B cell (primary cell): ENCODE measurements around the gene PXK. TPM values are rescaled to one million over a fixed set of nuclear protein-coding genes. Genes with fewer than 3 reads are reported as not detected.

Experiments used
- ATAC-seq: fragments of 200-7000 bp; cut with Tn5 transposase; one replicate; pipeline ENCODE4 v1.10.0; 2021; ENCODE audit warnings: low read depth, mild to moderate bottlenecking, moderate number of reproducible peaks, moderate library complexity
- CTCF ChIA-PET: fragments of 350-600 bp; sonication (Branson Sonifier 250); formaldehyde crosslinking; loops from one replicate; lab custom pipeline; 2021; ENCODE audit warnings: antibody characterized with exemption, inconsistent platforms; lab: Charles Lee
- POLR2A ChIA-PET: fragments of 350-600 bp; sonication (Branson Sonifier 250); formaldehyde crosslinking; loops from one replicate; lab custom pipeline; 2021; ENCODE audit warnings: antibody characterized with exemption; lab: Charles Lee
- DNase-seq: peaks from one replicate; pipeline ENCODE4 v3.0.0; 2013
- H2AFZ ChIP-seq: 2 replicates; pipeline ENCODE4 v1.6.1; 2012; ENCODE audit warnings: mild to moderate bottlenecking, low read depth, low read length; ENCODE audit not compliant: insufficient read depth, poor library complexity, severe bottlenecking
- H3K27ac ChIP-seq, 2 donors: 1 replicate in 1 of 2; 2 replicates in 1 of 2; pipeline ENCODE4 v1.5.1; 2012 to 2013; ENCODE audit warnings: low read length in 2 of 2, mild to moderate bottlenecking in 2 of 2, moderate library complexity in 1 of 2
- H3K27me3 ChIP-seq, 4 experiments: fragments of 200-600 bp in 1 of 4; sonication (generic) in 1 of 4; replicated peaks in 1 of 4; 1 replicate in 2 of 4; 2 replicates in 2 of 4; pipeline versions ENCODE4 v1.6.1 to v1.7.0; 2013 to 2016; ENCODE audit warnings: low read length in 3 of 4, mild to moderate bottlenecking in 2 of 4, mixed read lengths in 1 of 4, moderate library complexity in 1 of 4; ENCODE audit not compliant: insufficient read depth in 4 of 4, control insufficient read depth in 3 of 4; ENCODE audit errors: control extremely low read depth in 1 of 4
- H3K36me3 ChIP-seq, 2 experiments: replicated peaks in 1 of 2; 1 replicate in 1 of 2; 2 replicates in 1 of 2; pipeline versions ENCODE4 v1.6.1 to v1.7.1; 2013; ENCODE audit warnings: low read length in 1 of 2; ENCODE audit not compliant: insufficient read depth in 2 of 2, control insufficient read depth in 1 of 2; ENCODE audit errors: control extremely low read depth in 1 of 2, extremely low read depth in 1 of 2
- H3K4me1 ChIP-seq, 2 donors: fragments of 200-600 bp in 1 of 2; sonication (generic) in 1 of 2; 1 replicate in 1 of 2; 2 replicates in 1 of 2; pipeline versions ENCODE4 v1.5.1 to v1.6.1; 2013 to 2017; ENCODE audit warnings: low read length in 2 of 2; ENCODE audit not compliant: control insufficient read depth in 2 of 2, insufficient read depth in 2 of 2
- H3K4me2 ChIP-seq: replicated peaks from 2 replicates; pipeline ENCODE3; 2012; ENCODE audit warnings: mild to moderate bottlenecking, low read depth, low read length; ENCODE audit not compliant: poor library complexity, severe bottlenecking
- H3K4me3 ChIP-seq, 5 experiments: fragments of 200-600 bp in 1 of 5; sonication (generic) in 1 of 5; 1 replicate in 3 of 5; 2 replicates in 2 of 5; pipeline versions ENCODE4 v1.5.1 to v1.7.0; 2011 to 2016; ENCODE audit warnings: low read length in 4 of 5, mild to moderate bottlenecking in 4 of 5, low read depth in 2 of 5, control low read depth in 1 of 5, moderate library complexity in 1 of 5; ENCODE audit not compliant: insufficient read depth in 1 of 5; ENCODE audit errors: control extremely low read depth in 1 of 5, extremely low read depth in 1 of 5
- H3K79me2 ChIP-seq: fragments of 200-600 bp; sonication (generic); one replicate; pipeline ENCODE4 v1.6.0; 2016; ENCODE audit warnings: low read length; ENCODE audit not compliant: control insufficient read depth, insufficient read depth
- H3K9ac ChIP-seq: fragments of 200-600 bp; sonication (generic); 2 replicates; pipeline ENCODE4 v1.6.1; 2017; ENCODE audit warnings: mild to moderate bottlenecking, low read length, moderate library complexity
- H3K9me3 ChIP-seq, 3 donors: one replicate each; pipeline versions ENCODE4 v1.6.1 to v1.7.1; 2013; ENCODE audit warnings: low read length in 2 of 3; ENCODE audit not compliant: control insufficient read depth in 2 of 3, insufficient read depth in 1 of 3; ENCODE audit errors: control extremely low read depth in 1 of 3
- H4K20me1 ChIP-seq: 2 replicates; pipeline ENCODE4 v1.6.0; 2012; ENCODE audit warnings: mild to moderate bottlenecking, low read length; ENCODE audit not compliant: insufficient read depth, control insufficient read depth, poor library complexity, severe bottlenecking
- H3K27ac Mint-ChIP-seq: one replicate; pipeline ENCODE4 v1.8.0; 2021; ENCODE audit warnings: mixed read lengths
- H3K27me3 Mint-ChIP-seq: one replicate; pipeline ENCODE4 v1.8.0; 2021; ENCODE audit warnings: mixed read lengths
- H3K4me1 Mint-ChIP-seq: one replicate; pipeline ENCODE4 v1.8.0; 2021; ENCODE audit warnings: mixed read lengths
- H3K4me3 Mint-ChIP-seq: one replicate; pipeline ENCODE4 v1.8.0; 2021; ENCODE audit warnings: mixed read lengths
- H3K9me3 Mint-ChIP-seq: one replicate; pipeline ENCODE4 v1.8.0; 2022; ENCODE audit warnings: mixed read lengths; ENCODE audit not compliant: insufficient read depth
- CTCF ChIP-seq: fragments of 200-600 bp; IDR thresholded peaks from one replicate; pipeline ENCODE4 v1.8.0; 2022; ENCODE audit warnings: antibody characterized with exemption, mild to moderate bottlenecking
- EZH2 ChIP-seq: IDR thresholded peaks from 2 replicates; pipeline ENCODE4 v1.6.1; 2012; ENCODE audit warnings: borderline replicate concordance, low read depth, mild to moderate bottlenecking, moderate library complexity, low read length; ENCODE audit not compliant: insufficient read depth, poor library complexity, severe bottlenecking
- WGBS: methylation state at CpG from one replicate; pipeline ENCODE4 v1.1.5; 2013; ENCODE audit warnings: missing lambda C conversion rate; ENCODE audit not compliant: insufficient coverage; 5-methylcytosine and 5-hydroxymethylcytosine counted together
- intact Hi-C: fragments of 100-400 bp; cut with micrococcal nuclease; formaldehyde crosslinking; loops from one replicate; pipeline ENCODE4 v1.10.0; 2022
- polyA plus RNA-seq: library from polyadenylated mRNA; depleted of rRNA; stranded (reverse); fragments of >200 nt; gene quantifications from 2 replicates; pipeline ENCODE4 v1.2.3, GENCODE V29; 2012
- total RNA-seq, 2 donors: library from RNA; stranded (reverse); fragments of 120-200 nt in 1 of 2; gene quantifications; 1 replicate in 1 of 2; 2 replicates in 1 of 2; pipeline versions ENCODE4 v1.2.3 to v1.2.4, GENCODE V29; 2013 to 2022

The PXK gene
- total and polyA plus RNA-seq, 2 donors (not counting 1 experiment from before 2014, with no cell fraction given) = 46.8 to 104 TPM

DNA sequence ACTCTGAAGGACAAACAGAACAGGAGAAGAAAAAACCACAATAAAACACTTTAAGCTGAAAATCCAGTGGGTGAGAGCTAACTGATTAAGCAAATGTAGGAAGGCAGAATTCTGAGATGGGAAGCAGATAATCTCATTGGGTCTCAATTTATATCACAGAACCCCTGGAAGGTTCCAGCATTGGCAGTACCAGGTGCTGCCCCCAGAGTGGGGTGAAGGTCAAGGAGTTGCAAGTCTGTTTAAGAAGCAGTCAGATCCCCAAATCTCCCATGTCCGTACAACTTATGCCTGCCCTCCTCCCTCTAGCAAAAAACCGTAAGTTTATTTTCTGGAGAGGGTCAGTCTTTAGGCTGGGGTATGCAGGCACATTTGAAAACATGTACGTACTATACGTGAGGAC lies 45.1 kb downstream of the PXK start:
- no peak overlapping the region for H3K4me3 ChIP-seq
- H3K9me3 ChIP-seq = no peaks in the 10 kb centered on the region
- H4K20me1 ChIP-seq = peaks cover 16% of the 10 kb centered on the region
- no peak overlapping the region for H2AFZ ChIP-seq
- Mint-ChIP-seq H3K27me3 (no peaks in the 10 kb centered on the region), H3K4me1 (peaks cover 21% of the 10 kb centered on the region), H3K27ac (peak overlapping the region; percentile 61), H3K4me3 (no peak overlapping the region), H3K9me3 (no peaks in the 10 kb centered on the region)
- H3K79me2 ChIP-seq = peaks cover 88% of the 10 kb centered on the region
- ATAC-seq = no peak
- peak overlapping the region in 1 of 2 donors; percentile 43 for H3K27ac ChIP-seq
- 100% methylated on average over 1 of the region's 4 CpGs for WGBS
- TF ChIP-seq CTCF (no peak), EZH2 (no peak)
- DNase-seq = no peak
- H3K4me2 ChIP-seq = no peak overlapping the region
- H3K27me3 ChIP-seq = no peaks in the 10 kb centered on the region
- peaks cover 6 to 13% of the 10 kb centered on the region in 2 experiments for H3K36me3 ChIP-seq
- H3K4me1 ChIP-seq = peaks cover 3 to 17% of the 10 kb centered on the region in 2 donors
- ChIA-PET POLR2A (interaction anchor here (0.5 kb wide), 1 partner anchor 83 kb away, joined by 5 read pairs; no protein-coding TSS in a partner anchor), CTCF (interaction anchor here (1.1 to 1.8 kb wide), 4 partner anchors 15 to 44 kb away, joined by 4 to 9 read pairs (median 5); no protein-coding TSS in a partner anchor)
- no peak overlapping the region for H3K9ac ChIP-seq
- intact Hi-C loops = no loop called here

DNA sequence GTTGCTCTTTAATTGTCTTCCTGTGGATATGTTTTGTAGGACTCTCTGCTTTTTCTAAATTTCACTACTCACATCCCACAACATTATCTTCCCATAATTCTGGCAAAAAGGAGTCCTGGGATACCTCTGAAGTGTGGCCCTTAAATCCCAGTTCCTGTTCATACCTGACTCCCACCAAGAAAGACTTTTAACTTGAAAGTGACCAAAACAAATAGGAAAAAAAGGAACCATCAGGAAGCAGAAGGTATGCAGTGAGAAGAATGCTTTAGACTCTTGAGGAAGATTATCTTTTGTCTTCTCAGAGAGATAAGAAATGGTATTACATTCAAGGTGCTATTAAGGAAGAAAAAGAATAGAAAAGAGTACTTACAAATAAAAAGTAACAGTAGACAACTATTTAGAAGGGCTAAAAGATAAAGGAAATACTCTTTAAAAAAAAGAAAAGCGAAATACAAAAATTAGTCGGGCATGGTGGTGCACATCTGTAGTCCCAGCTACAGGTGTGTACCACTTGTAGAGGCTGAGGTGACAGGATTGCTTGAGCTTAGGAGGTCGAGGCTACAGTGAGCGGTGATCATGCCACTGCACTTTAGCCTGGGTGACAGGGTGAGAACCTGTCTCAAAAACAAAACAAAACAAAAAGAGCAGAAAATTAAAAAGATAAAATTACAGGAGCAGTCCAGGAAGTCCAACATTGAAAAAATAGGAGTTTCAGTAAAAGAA lies 46.8 kb downstream of the PXK start:
- intact Hi-C loops = no loop called here
- Mint-ChIP-seq H3K4me3 (no peak overlapping the region), H3K27ac (peak overlapping the region; percentile 47), H3K9me3 (no peaks in the 10 kb centered on the region), H3K4me1 (peaks cover 20% of the 10 kb centered on the region), H3K27me3 (no peaks in the 10 kb centered on the region)
- Histone ChIP-seq H2AFZ (no peak overlapping the region), H3K9ac (no peak overlapping the region), H3K9me3 (no peaks in the 10 kb centered on the region), H3K79me2 (peaks cover 78% of the 10 kb centered on the region), H3K4me1 (peaks cover 4 to 16% of the 10 kb centered on the region in 2 donors), H3K36me3 (peaks cover 6 to 24% of the 10 kb centered on the region in 2 experiments), H3K27me3 (no peaks in the 10 kb centered on the region), H3K4me3 (no peak overlapping the region), H3K4me2 (no peak overlapping the region), H3K27ac (peak overlapping the region in 1 of 2 donors; percentile 56), H4K20me1 (peaks cover 16% of the 10 kb centered on the region)
- ATAC-seq = no peak
- no peak for TF ChIP-seq EZH2
- no peak for TF ChIP-seq CTCF
- ChIA-PET POLR2A (interaction anchor here (0.5 kb wide), 1 partner anchor 53 kb away, joined by 3 read pairs; no protein-coding TSS in a partner anchor), CTCF (no interaction called here)
- no peak for DNase-seq
- 100% methylated on average over 1 of the region's 4 CpGs for WGBS
